Measurements from ENCODE around the gene ZNF831. TPM values are rescaled to one million over a fixed set of nuclear protein-coding genes. Genes with fewer than 3 reads are reported as not detected.

The ZNF831 gene
- total RNA-seq, 1 experiment from 2014 or later = not detected

DNA sequence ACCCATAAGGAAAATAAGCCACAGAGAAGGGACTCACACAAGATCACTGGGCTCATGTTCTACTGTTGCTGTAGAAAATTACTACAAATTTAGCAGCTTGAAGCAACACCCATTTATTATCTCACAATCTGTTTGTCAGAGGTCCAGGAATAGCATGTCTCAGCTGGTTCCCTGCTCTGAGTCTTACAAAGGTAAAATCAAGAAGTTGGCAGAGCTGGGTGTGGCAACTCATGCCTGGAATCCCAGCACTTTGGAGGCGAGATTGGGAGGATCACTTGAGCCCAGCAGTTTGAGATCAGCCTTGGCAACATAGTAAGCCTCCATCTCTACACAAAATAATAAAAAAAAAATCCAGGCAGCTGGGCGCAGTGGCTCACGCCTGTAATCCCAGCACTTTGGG lies 28.5 kb upstream of the ZNF831 start:
- TF ChIP-seq, protein P1, sequence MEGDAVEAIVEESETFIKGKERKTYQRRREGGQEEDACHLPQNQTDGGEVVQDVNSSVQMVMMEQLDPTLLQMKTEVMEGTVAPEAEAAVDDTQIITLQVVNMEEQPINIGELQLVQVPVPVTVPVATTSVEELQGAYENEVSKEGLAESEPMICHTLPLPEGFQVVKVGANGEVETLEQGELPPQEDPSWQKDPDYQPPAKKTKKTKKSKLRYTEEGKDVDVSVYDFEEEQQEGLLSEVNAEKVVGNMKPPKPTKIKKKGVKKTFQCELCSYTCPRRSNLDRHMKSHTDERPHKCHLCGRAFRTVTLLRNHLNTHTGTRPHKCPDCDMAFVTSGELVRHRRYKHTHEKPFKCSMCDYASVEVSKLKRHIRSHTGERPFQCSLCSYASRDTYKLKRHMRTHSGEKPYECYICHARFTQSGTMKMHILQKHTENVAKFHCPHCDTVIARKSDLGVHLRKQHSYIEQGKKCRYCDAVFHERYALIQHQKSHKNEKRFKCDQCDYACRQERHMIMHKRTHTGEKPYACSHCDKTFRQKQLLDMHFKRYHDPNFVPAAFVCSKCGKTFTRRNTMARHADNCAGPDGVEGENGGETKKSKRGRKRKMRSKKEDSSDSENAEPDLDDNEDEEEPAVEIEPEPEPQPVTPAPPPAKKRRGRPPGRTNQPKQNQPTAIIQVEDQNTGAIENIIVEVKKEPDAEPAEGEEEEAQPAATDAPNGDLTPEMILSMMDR (IDR thresholded peaks at IDR 0.05; ENCODE audit: insufficient read depth in 1 of 2, low read depth in 1 of 2, low read length in 1 of 2, severe bottlenecking in 1 of 2, unreplicated experiment in 1 of 2) = no peak
- intact Hi-C loops (cut with micrococcal nuclease; ENCODE audit: unreplicated experiment) = no loop called here
- POLR2A ChIA-PET = no interaction called here

DNA sequence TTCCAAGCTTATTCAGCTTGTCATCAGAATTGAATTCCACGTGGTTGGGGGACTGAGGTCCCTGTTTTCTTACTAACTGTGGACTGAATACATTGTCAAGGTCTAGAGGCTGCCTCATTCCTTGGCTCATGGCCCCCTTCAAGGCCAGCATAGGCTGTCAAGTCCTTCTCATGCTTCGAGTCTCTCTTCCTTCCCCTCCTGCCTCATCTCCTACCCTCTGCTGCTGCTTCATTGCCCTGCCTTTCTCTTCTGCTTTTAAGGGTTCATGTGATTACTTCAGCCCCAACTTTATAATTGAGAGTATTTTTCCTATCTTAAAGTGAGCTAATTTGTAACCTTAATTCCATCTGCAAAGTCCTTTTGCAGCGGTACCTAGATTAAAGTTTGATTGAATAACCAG lies 27.6 kb upstream of the ZNF831 start:
- Mint-ChIP-seq H3K4me3 (ENCODE audit: unreplicated experiment) (no peak overlapping the region), H3K27ac (ENCODE audit: unreplicated experiment) (no peak overlapping the region), H3K36me3 (ENCODE audit: insufficient read depth, unreplicated experiment) (no peaks in the 10 kb centered on the region), H3K9me3 (ENCODE audit: unreplicated experiment) (no peaks in the 10 kb centered on the region), H3K4me1 (ENCODE audit: low read depth, unreplicated experiment) (no peaks in the 10 kb centered on the region), H3K27me3 (ENCODE audit: insufficient read depth, unreplicated experiment) (peaks cover 15% of the 10 kb centered on the region)
- H3K4me3 ChIP-seq (ENCODE audit: low read depth, low read length) = no peak overlapping the region
- H3K4me1 ChIP-seq = no peaks in the 10 kb centered on the region
- TF ChIP-seq, protein P1 (IDR thresholded peaks at IDR 0.05; ENCODE audit: insufficient read depth in 1 of 2, low read depth in 1 of 2, low read length in 1 of 2, severe bottlenecking in 1 of 2, unreplicated experiment in 1 of 2) = no peak
- no peak for DNase-seq
- H3K27me3 ChIP-seq (replicated peaks; ENCODE audit: control insufficient read depth, insufficient read depth, low read length) = no peaks in the 10 kb centered on the region; the same call in 1 of the 2 replicates
- BruUV-seq (replicated peaks) = no TSS peak
- ChIA-PET CTCF (no interaction called here), POLR2A (no interaction called here)
- intact Hi-C loops (cut with micrococcal nuclease; ENCODE audit: unreplicated experiment) = no loop called here
- H3K9me3 ChIP-seq = no peaks in the 10 kb centered on the region; the same call in 1 of the 2 replicates
- H3K36me3 ChIP-seq (ENCODE audit: control insufficient read depth, insufficient read depth, low read length) = no peaks in the 10 kb centered on the region

More for the DNA sequence above, 28.5 kb upstream of the ZNF831 start:
- CTCF ChIA-PET = no interaction called here
- Mint-ChIP-seq H3K4me1 (ENCODE audit: low read depth, unreplicated experiment) (no peaks in the 10 kb centered on the region), H3K27ac (ENCODE audit: unreplicated experiment) (no peak overlapping the region), H3K9me3 (ENCODE audit: unreplicated experiment) (no peaks in the 10 kb centered on the region), H3K4me3 (ENCODE audit: unreplicated experiment) (no peak overlapping the region), H3K27me3 (ENCODE audit: insufficient read depth, unreplicated experiment) (peaks cover 15% of the 10 kb centered on the region), H3K36me3 (ENCODE audit: insufficient read depth, unreplicated experiment) (no peaks in the 10 kb centered on the region)
- no TSS peak for BruUV-seq (replicated peaks)
- DNase-seq = no peak
- H3K4me3 ChIP-seq (ENCODE audit: low read depth, low read length) = no peak overlapping the region
- H3K36me3 ChIP-seq (ENCODE audit: control insufficient read depth, insufficient read depth, low read length) = no peaks in the 10 kb centered on the region
- H3K4me1 ChIP-seq = no peaks in the 10 kb centered on the region
- no peaks in the 10 kb centered on the region; the same call in 1 of the 2 replicates for H3K27me3 ChIP-seq (replicated peaks; ENCODE audit: control insufficient read depth, insufficient read depth, low read length)
- H3K9me3 ChIP-seq = no peaks in the 10 kb centered on the region

DNA sequence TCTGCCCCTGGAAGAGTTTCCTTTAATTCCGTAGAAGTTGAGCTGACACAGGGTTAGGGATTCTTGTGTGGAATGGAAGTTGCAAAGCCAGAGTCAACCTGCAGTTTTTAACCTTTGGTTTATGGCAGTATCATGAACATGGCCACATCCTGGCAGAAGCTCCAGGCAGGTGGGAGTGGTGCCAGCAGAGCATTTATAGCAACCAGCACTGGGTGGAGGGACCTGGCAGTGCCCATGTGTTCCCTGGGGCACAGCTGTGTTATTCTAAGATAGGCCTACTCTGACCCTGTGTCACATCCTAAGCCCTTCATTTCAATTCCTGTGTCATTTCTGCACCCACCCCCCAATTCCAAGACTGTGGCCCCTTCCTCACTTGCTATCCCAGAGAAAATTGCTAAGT lies 26.1 kb upstream of the ZNF831 start:
- no peaks in the 10 kb centered on the region for H3K4me1 ChIP-seq
- intact Hi-C loops (cut with micrococcal nuclease; ENCODE audit: unreplicated experiment) = no loop called here
- Mint-ChIP-seq H3K27me3 (ENCODE audit: insufficient read depth, unreplicated experiment) (peaks cover 15% of the 10 kb centered on the region), H3K9me3 (ENCODE audit: unreplicated experiment) (no peaks in the 10 kb centered on the region), H3K27ac (ENCODE audit: unreplicated experiment) (no peak overlapping the region), H3K36me3 (ENCODE audit: insufficient read depth, unreplicated experiment) (no peaks in the 10 kb centered on the region), H3K4me1 (ENCODE audit: low read depth, unreplicated experiment) (no peaks in the 10 kb centered on the region), H3K4me3 (ENCODE audit: unreplicated experiment) (no peak overlapping the region)
- H3K4me3 ChIP-seq (ENCODE audit: low read depth, low read length) = no peak overlapping the region
- no peaks in the 10 kb centered on the region for H3K36me3 ChIP-seq (ENCODE audit: control insufficient read depth, insufficient read depth, low read length)
- POLR2A ChIA-PET = no interaction called here
- no peaks in the 10 kb centered on the region; the same call in 1 of the 2 replicates for H3K27me3 ChIP-seq (replicated peaks; ENCODE audit: control insufficient read depth, insufficient read depth, low read length)
- CTCF ChIA-PET = interaction anchor here (1.1 kb wide), 1 partner anchor 85 kb away, joined by 4 read pairs; no protein-coding TSS in a partner anchor
- TF ChIP-seq, protein P1 (IDR thresholded peaks at IDR 0.05; ENCODE audit: insufficient read depth in 1 of 2, low read depth in 1 of 2, low read length in 1 of 2, severe bottlenecking in 1 of 2, unreplicated experiment in 1 of 2) = no peak
- no TSS peak for BruUV-seq (replicated peaks)
- no peak for DNase-seq
- H3K9me3 ChIP-seq = no peaks in the 10 kb centered on the region; the same call in 1 of the 2 replicates

Data from Caco-2 (cell line).